HG03095 (cell line): ENCODE measurements around the gene CEBPG.
A peak's percentile ranks its signal among the peaks of the same experiment; 100 is the strongest.

ENCODE experiments used
- ATAC-seq: cut with Tn5 transposase; IDR thresholded peaks from one replicate; pipeline ENCODE4 v1.9.1; 2021; ENCODE audit warnings: moderate library complexity; ENCODE audit not compliant: unreplicated experiment

CEBPG gene

GRCh38 chr19:33373453-33374235 is at the start of gene CEBPG:
Gene CEBPG, plus strand, starts transcription at chr19:33373709. Its CDS starts 5,531 bp downstream, at chr19:33379240.
- peak; percentile 89 for ATAC-seq

DNA sequence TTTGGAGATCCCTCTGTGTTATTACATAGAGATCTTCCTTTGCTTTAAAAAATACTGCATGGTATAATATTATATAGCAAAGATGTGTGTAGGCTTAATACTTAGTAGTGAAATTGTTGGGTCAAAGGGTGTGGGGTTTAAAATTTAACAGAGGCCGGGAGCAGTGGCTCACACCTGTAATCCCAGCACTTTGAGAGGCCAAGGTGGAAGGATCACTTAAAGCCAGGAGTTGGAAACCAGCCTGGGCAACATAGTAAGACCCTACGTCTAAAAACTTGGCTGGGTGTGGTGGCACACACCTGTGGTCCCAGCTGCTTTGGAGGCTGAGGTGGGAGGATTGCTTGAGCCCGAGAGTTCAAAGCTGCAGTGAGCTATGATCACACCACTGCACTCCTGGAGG is 48.9 kb upstream of the CEBPG start:
- ATAC-seq, result no peak

- no peak for ATAC-seq
Measured at GRCh38 chr19:33325920-33326319, 47.6 kb upstream of the CEBPG start.

GRCh38 chr19:33329060-33329459 is 44.4 kb upstream of the CEBPG start:
- no peak for ATAC-seq

- ATAC-seq, result no peak
Measured at GRCh38 chr19:33329736-33330135, 43.8 kb upstream of the CEBPG start.

DNA sequence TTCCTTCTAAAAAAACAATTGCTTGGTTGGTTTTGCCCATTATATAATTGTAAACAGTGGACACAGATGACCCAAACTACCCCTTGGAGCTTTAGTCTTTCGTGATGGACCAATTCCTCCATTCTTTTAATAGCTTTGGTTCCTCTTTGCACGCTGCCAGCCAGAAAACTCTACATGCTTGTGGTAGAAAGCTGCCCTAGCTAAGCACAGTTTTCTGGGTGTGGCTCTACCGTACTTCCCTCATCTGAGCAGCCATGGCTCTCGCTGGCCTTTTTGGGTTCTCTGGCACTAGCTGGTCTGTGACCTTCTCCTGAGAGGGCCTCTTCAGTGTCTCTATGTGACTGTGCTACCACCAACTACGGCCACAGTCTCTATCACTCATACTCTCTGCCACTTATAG is 41.3 kb upstream of the CEBPG start:
- ATAC-seq, result no peak

DNA sequence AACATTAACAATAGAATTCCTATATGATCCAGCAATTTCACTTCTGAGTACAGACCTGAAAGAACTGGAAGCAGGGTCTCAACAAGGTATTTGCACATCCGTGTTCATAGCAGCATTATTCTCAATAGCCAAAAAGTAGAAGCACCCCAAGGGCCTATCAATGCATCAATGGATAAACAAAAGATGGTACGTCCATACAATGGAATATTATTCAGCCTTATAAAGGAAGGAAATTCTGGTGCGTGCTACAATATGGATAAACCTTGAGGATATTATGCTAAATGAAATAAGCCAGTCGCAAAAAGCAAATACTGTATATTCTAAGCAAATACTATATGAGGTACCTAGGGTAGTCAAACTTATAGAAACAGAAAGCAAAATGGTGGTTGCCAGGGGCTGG is 40.4 kb upstream of the CEBPG start:
- ATAC-seq, result no peak

DNA sequence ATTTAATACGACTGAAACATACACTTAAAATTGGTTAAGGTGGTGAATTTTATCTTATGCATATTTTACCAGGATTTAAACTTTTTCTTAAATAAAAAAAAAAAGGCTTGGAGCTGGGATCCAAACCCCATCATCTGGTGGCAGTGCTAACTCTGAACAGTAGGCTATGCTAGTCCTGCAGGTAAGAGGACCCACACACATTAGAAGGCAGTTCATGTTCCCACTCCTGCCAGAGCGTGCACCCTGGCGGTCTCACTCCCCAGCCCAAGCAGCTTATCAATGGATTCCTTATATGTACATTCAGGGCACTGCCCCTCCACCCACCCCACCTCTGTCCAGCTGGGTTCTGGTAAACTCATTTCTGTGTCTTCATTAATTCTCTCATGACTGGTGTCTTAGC is 39.9 kb upstream of the CEBPG start:
- ATAC-seq, result no peak

DNA sequence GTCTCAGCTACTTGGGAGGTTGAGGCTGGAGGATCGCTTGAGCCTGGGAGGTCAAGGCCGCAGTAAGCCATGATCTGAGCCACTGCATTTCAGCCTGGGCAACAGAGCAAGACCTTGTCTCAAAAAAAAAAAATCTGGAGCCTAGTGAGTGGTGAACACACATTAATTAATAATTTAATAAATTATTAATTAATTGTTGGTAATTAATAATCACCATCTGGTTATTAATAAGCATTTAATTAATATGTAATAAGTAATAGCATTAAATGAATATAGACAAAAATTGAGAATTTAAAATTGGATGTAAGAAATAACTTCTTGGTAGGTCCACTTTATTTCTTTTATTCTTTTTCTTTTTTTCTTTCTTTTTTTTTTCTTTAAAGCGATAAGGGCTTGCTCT is 39.2 kb upstream of the CEBPG start:
- ATAC-seq, result no peak

- ATAC-seq, result no peak
Measured at GRCh38 chr19:33335446-33335845, 38.1 kb upstream of the CEBPG start.

- ATAC-seq, result no peak
Measured at GRCh38 chr19:33339016-33339984, 34.2 kb upstream of the CEBPG start.

- no peak for ATAC-seq
Measured at GRCh38 chr19:33340991-33341390, 32.5 kb upstream of the CEBPG start.

- ATAC-seq, result no peak
Measured at GRCh38 chr19:33343301-33343700, 30.2 kb upstream of the CEBPG start.

DNA sequence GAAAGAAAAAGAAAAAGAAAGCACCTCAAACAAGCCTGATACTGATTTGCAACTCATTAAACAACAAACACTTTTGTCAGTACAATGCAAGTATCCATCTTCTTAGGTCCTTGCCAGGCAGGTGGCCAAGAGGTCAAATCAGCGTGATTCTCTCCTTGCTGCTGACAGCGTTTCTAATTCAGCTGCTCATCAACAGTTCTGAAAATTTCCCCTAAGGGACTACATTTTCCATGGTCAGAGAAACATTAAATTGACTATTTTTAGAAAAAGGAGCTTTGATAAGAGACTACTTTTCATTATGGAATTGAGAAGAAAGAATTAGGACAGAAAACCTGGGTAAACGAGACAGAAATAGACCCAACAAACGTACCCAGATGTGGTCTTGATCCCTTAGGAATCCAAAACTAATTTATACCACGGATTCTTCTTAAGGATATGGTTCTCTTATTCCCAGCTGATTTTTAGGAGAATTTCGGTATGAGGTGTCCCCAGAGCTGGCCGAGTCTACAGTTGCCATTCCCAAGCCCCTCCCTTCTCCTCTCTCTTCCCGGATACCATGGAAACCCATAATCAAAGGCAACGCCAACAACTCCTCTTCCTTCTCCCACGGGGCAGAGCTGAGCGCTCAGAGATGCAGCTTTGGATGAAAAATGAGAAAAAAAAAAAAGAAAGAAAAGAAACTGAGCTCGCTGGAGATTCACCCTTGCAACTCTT is 29.5 kb upstream of the CEBPG start:
- ATAC-seq, result no peak

GRCh38 chr19:33344573-33344925 is 29.0 kb upstream of the CEBPG start:
- no peak for ATAC-seq

- ATAC-seq, result no peak
Measured at GRCh38 chr19:33345163-33345562, 28.3 kb upstream of the CEBPG start.

DNA sequence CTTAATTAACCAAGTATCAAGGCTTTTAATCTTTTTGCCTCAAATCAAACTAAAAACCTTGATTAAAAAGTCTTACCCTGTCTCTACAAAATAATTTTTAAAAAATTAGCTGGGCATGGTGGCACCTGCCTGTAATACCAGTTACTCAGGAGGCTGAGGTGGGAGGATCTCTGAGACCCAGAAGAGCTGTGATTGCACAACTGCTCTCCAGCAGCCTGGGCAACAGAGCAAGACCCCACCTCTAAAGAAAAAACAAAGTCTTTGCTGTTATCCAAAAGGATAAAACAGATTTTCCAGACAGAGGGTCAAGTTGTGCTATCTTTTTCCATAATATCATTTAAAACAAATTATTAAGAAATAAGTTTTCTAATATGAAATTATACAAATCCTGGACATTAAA is 26.8 kb upstream of the CEBPG start:
- ATAC-seq, result no peak

DNA sequence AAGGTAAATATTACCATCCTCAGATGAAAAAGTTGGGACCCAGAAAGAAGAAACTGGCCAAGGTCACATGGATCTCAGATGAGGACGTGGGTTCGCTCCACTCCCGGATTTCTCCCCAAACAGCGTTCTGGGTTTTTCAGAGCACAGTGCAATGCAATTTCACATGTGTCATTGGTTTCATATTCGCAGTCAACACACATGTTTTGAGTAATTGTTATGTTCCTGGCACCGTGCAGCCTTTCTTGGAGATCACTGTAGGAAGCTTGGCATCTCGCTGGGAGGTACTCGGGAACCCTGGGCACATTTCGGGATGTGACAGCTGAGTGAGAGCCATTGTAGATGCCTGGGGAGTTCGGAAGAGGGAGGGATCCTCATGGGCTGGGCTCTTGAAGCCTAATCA is 26.2 kb upstream of the CEBPG start:
- no peak for ATAC-seq

DNA sequence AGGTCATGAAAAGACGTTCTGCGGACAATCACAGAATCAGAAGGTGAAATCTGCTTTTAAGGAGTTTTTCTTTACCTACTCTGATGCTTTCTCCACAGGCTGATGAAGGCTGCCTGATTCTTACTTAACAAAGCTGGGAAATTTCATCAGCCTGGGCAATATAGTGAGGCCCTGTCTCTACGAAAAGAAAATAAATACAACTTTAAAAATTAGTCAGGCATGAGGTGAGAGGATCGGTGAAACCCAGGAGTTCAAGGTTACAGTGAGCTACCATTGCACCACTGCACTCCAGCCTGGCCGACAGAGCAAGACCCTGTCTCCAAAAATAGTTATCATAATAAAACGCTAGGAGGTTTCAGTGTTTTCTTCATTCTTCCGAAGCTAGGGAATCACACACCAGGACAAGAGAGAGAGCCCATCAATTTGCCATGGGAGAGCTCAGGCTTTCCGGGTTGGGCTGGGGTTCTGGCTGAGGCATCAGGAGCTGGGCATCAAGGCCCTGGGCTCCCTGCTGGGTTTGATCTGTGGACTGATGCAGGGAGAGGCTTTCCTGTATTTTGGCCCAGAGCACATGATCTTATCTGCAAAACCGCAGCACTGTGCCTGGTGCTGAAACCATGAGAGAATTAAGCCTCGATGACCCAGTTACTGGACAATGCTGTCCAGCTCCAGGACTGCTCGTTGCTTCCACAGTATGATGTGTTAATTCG is 25.1 kb upstream of the CEBPG start:
- no peak for ATAC-seq

DNA sequence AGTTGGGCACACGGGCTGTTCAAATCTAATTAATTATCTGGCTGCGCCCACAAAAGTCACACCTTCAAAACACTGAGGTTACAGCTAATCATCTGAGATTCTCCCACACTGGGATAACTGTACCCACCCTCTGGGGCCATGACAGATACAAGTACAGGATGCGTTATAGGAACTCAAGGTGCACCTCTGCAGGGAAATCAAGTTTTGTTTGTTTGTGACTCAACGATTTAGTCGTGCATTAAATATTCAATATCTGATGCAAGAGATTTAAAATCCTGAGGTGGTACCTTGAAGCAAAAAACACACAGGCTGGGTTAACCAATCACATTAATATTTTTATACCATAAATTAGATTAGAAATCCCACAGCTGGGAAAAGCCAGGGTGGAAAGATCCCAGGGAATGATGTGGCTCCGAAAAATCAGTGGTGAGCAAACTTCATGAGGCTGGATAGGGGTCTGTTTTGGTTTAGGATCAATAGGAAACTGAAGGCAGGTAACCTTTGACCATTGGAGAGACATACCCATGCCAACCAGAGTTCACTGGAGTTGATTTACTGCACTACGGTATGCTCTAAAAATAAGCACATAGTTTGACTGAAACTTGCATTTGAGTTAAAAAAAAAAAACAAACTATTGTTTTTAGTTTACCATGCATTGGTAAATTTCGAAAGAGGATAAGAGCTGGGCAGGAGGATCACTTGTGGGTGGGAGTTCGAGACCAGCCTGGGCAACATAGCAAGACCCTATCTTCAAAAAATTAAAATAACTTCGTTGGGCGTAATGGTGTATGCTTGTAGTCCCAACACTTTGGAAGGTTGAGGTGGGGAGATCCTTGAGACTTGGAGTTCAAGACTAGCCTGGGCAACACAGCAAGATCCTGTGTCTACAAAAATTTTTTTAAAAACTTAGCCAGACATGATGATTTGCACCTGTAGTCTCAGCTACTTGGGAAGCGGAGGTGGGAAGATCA is 23.9 kb upstream of the CEBPG start:
- no peak for ATAC-seq
